Neural progenitor cell (in vitro differentiated cells): Measurements from ENCODE around the gene DCDC1. TPM values are rescaled to one million over a fixed set of nuclear protein-coding genes. Genes with fewer than 3 reads are reported as not detected.

ENCODE experiments used
- DNase-seq: peaks from one replicate; pipeline ENCODE4 v3.0.0-alpha.2; 2016; ENCODE audit warnings: low spot score
- H2AFZ ChIP-seq: fragments of 200-600 bp; sonication (generic); replicated peaks from 2 replicates; pipeline ENCODE4 v1.6.1; 2016; ENCODE audit warnings: antibody characterized with exemption
- H3F3A ChIP-seq: fragments of 200-600 bp; sonication (generic); 2 replicates; pipeline ENCODE4 v1.6.1; 2016; ENCODE audit warnings: antibody characterized with exemption, low read depth
- H3K27ac ChIP-seq: fragments of 200-600 bp; sonication (generic); 2 replicates; pipeline ENCODE4 v1.5.1; 2016; ENCODE audit warnings: mild to moderate bottlenecking
- H3K27me3 ChIP-seq: fragments of 200-600 bp; sonication (generic); 2 replicates; pipeline ENCODE4 v1.6.1; 2016; ENCODE audit warnings: mild to moderate bottlenecking, moderate library complexity
- H3K36me3 ChIP-seq: fragments of 200-600 bp; sonication (generic); 2 replicates; pipeline ENCODE4 v1.5.1; 2016
- H3K4me1 ChIP-seq: fragments of 200-600 bp; sonication (generic); 2 replicates; pipeline ENCODE4 v1.6.1; 2016; ENCODE audit warnings: mixed run types
- H3K4me2 ChIP-seq: fragments of 200-600 bp; sonication (generic); 2 replicates; pipeline ENCODE4 v1.6.1; 2016
- H3K4me3 ChIP-seq: fragments of 200-600 bp; sonication (generic); 2 replicates; pipeline ENCODE4 v1.5.1; 2016
- H3K79me2 ChIP-seq: fragments of 200-600 bp; sonication (generic); 2 replicates; pipeline ENCODE4 v1.6.1; 2016; ENCODE audit warnings: low read depth
- H3K9ac ChIP-seq: fragments of 200-600 bp; sonication (generic); 2 replicates; pipeline ENCODE4 v1.6.1; 2016
- H3K9me3 ChIP-seq: fragments of 200-600 bp; sonication (generic); 2 replicates; pipeline ENCODE4 v1.5.1; 2016; ENCODE audit warnings: low read depth
- H4K20me1 ChIP-seq: fragments of 200-600 bp; sonication (generic); 2 replicates; pipeline ENCODE4 v1.6.1; 2016; ENCODE audit warnings: low read depth
- H3K27ac Mint-ChIP-seq: 3 replicates; pipeline ENCODE4 v1.8.0; 2021; ENCODE audit warnings: mixed read lengths
- H3K27me3 Mint-ChIP-seq: 2 replicates; pipeline ENCODE4 v1.8.0; 2022; ENCODE audit warnings: low read depth, mild to moderate bottlenecking, inconsistent platforms, moderate library complexity, mixed read lengths; ENCODE audit not compliant: insufficient read depth
- H3K36me3 Mint-ChIP-seq: 3 replicates; pipeline ENCODE4 v1.8.0; 2021; ENCODE audit warnings: mixed read lengths
- H3K4me1 Mint-ChIP-seq: 3 replicates; pipeline ENCODE4 v1.8.0; 2021; ENCODE audit warnings: mixed read lengths
- H3K4me3 Mint-ChIP-seq: 3 replicates; pipeline ENCODE4 v1.8.0; 2021; ENCODE audit warnings: mild to moderate bottlenecking, moderate library complexity, mixed read lengths
- H3K9me3 Mint-ChIP-seq: 3 replicates; pipeline ENCODE4 v1.8.0; 2020; ENCODE audit warnings: mixed read lengths
- CTCF ChIP-seq: fragments of 200-600 bp; sonication (generic); IDR thresholded peaks from 2 replicates; pipeline ENCODE4 v1.5.1; 2017; ENCODE audit warnings: antibody characterized with exemption, mild to moderate bottlenecking
- EZH2 ChIP-seq: fragments of 200-600 bp; sonication (generic); IDR thresholded peaks from 2 replicates; pipeline ENCODE4 v1.6.1; 2017; ENCODE audit warnings: antibody characterized with exemption, mild to moderate bottlenecking, moderate library complexity
- EZH2phosphoT487 ChIP-seq: fragments of 200-600 bp; sonication (generic); IDR thresholded peaks from 2 replicates; pipeline ENCODE4 v1.6.1; 2017; ENCODE audit warnings: antibody characterized with exemption
- total RNA-seq: library from RNA; depleted of rRNA; stranded (reverse); fragments of >200 nt; gene quantifications from 2 replicates; pipeline ENCODE4 v1.2.3, GENCODE V29; 2015; ENCODE audit warnings: low replicate concordance

The DCDC1 gene
- total RNA-seq, 1 donor from 2014 or later, result 5.0 TPM

DNA sequence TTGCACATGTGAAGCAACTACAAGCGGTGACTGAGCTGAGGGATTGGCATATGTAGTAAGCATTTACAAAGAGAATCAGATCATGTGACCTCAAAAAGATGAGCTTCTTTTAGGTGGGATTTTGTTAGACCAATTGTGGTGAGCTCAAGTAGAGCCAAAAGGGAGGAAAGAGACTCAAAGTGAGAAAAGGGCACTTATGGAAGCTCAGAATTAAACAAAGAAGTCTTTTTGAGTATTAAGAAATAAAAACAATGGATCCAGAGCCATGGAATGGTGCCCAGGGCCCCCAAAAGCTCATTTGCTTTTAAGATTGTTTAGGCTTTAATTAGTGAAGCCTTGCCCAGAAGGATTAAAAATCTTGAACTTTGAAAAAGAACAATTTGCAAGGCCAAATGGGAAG, 536.7 kb downstream of the DCDC1 start:
- Histone ChIP-seq H3K9ac (no peak overlapping the region), H2AFZ (peak overlapping the region; percentile 55)

GRCh38 chr11:30830681-30831080, 538.9 kb downstream of the DCDC1 start:
- H3K4me1 ChIP-seq, result peaks cover 7% of the 10 kb centered on the region
- DNase-seq, result no peak
- Mint-ChIP-seq H3K27ac (no peak overlapping the region), H3K4me1 (no peaks in the 10 kb centered on the region), H3K4me3 (no peak overlapping the region), H3K9me3 (peaks cover 3% of the 10 kb centered on the region), H3K27me3 (peaks cover 2% of the 10 kb centered on the region), H3K36me3 (no peaks in the 10 kb centered on the region)
- no peak overlapping the region for H3K27ac ChIP-seq
- H4K20me1 ChIP-seq, result no peaks in the 10 kb centered on the region
- no peak overlapping the region for H3K4me3 ChIP-seq
- H3K36me3 ChIP-seq, result peaks cover under 1% of the 10 kb centered on the region
- H3F3A ChIP-seq, result no peaks in the 10 kb centered on the region
- H3K9me3 ChIP-seq, result peaks cover 8% of the 10 kb centered on the region
- H2AFZ ChIP-seq, result no peak overlapping the region
- no peak for TF ChIP-seq EZH2
- no peak overlapping the region for H3K9ac ChIP-seq
- no peaks in the 10 kb centered on the region for H3K79me2 ChIP-seq
- H3K27me3 ChIP-seq, result no peaks in the 10 kb centered on the region
- H3K4me2 ChIP-seq, result no peak overlapping the region

More for the DNA sequence above, 536.7 kb downstream of the DCDC1 start:
- DNase-seq, result no peak
- H3K27me3 Mint-ChIP-seq, result peaks cover 2% of the 10 kb centered on the region
- TF ChIP-seq EZH2phosphoT487, result no peak
- Histone ChIP-seq H4K20me1 (no peaks in the 10 kb centered on the region), H3K27ac (no peak overlapping the region), H3K79me2 (no peaks in the 10 kb centered on the region), H3K4me3 (no peak overlapping the region), H3K27me3 (no peaks in the 10 kb centered on the region), H3K4me2 (no peak overlapping the region), H3K9me3 (peaks cover 8% of the 10 kb centered on the region), H3F3A (no peaks in the 10 kb centered on the region), H3K36me3 (peaks cover 7% of the 10 kb centered on the region), H3K4me1 (peaks cover 7% of the 10 kb centered on the region)
- no peaks in the 10 kb centered on the region for H3K36me3 Mint-ChIP-seq
- no peak overlapping the region for H3K4me3 Mint-ChIP-seq
- no peaks in the 10 kb centered on the region for H3K4me1 Mint-ChIP-seq
- H3K27ac Mint-ChIP-seq, result no peak overlapping the region
- peaks cover 6% of the 10 kb centered on the region for H3K9me3 Mint-ChIP-seq

GRCh38 chr11:30826911-30827310, 542.6 kb downstream of the DCDC1 start:
- no peaks in the 10 kb centered on the region for H4K20me1 ChIP-seq
- H3K27me3 Mint-ChIP-seq, result no peaks in the 10 kb centered on the region
- no peak overlapping the region for H3K27ac ChIP-seq
- H3K36me3 ChIP-seq, result no peaks in the 10 kb centered on the region
- H3K4me1 ChIP-seq, result no peaks in the 10 kb centered on the region
- no peak for TF ChIP-seq EZH2phosphoT487
- no peak for TF ChIP-seq CTCF
- TF ChIP-seq EZH2, result no peak
- no peak overlapping the region for H3K4me2 ChIP-seq
- H3K4me1 Mint-ChIP-seq, result peaks cover 2% of the 10 kb centered on the region
- no peaks in the 10 kb centered on the region for H3K27me3 ChIP-seq
- no peak overlapping the region for H3K9ac ChIP-seq
- H3K79me2 ChIP-seq, result no peaks in the 10 kb centered on the region
- H3K36me3 Mint-ChIP-seq, result no peaks in the 10 kb centered on the region
- no peaks in the 10 kb centered on the region for H3K9me3 ChIP-seq
- no peak for DNase-seq
- H3K27ac Mint-ChIP-seq, result no peak overlapping the region
- no peak overlapping the region for H3K4me3 ChIP-seq
- H3F3A ChIP-seq, result no peaks in the 10 kb centered on the region
- no peak overlapping the region for H2AFZ ChIP-seq
- no peak overlapping the region for H3K4me3 Mint-ChIP-seq
- no peaks in the 10 kb centered on the region for H3K9me3 Mint-ChIP-seq

GRCh38 chr11:30825723-30826122, 543.8 kb downstream of the DCDC1 start:
- Histone ChIP-seq H3K27ac (no peak overlapping the region), H3K4me2 (no peak overlapping the region), H3K9ac (no peak overlapping the region), H3F3A (no peaks in the 10 kb centered on the region), H3K36me3 (no peaks in the 10 kb centered on the region), H3K79me2 (no peaks in the 10 kb centered on the region), H2AFZ (peak overlapping the region; percentile 26), H4K20me1 (no peaks in the 10 kb centered on the region), H3K4me3 (no peak overlapping the region), H3K4me1 (no peaks in the 10 kb centered on the region), H3K27me3 (no peaks in the 10 kb centered on the region), H3K9me3 (no peaks in the 10 kb centered on the region)
- no peak for TF ChIP-seq EZH2phosphoT487
- no peak for TF ChIP-seq CTCF
- no peak for TF ChIP-seq EZH2
- Mint-ChIP-seq H3K36me3 (no peaks in the 10 kb centered on the region), H3K27ac (no peak overlapping the region), H3K4me3 (no peak overlapping the region), H3K4me1 (peaks cover 4% of the 10 kb centered on the region), H3K27me3 (no peaks in the 10 kb centered on the region), H3K9me3 (no peaks in the 10 kb centered on the region)
- DNase-seq, result no peak
